Fibroblast of lung (primary cell): ENCODE measurements around the gene PDSS2. TPM values are rescaled to one million over a fixed set of nuclear protein-coding genes. Genes with fewer than 3 reads are reported as not detected.
"Not testable (repeated sequence)": the region's sequence is repeated elsewhere in the genome, so short reads cannot be mapped to it uniquely, and the experiment has no call there.

Source experiments
- DNase-seq, 2 donors: peaks; one replicate each; pipeline versions ENCODE4 v3.0.0 to v3.0.0-alpha.2; 2010; ENCODE audit warnings: low read depth in 2 of 2
- H2AFZ ChIP-seq: 2 replicates; pipeline ENCODE4 v1.5.1; 2012; ENCODE audit warnings: low read length, control low read depth, inconsistent platforms
- H3K27ac ChIP-seq: 2 replicates; pipeline ENCODE4 v1.5.1; 2011; ENCODE audit warnings: low read length, control low read depth; ENCODE audit not compliant: insufficient read depth
- H3K27me3 ChIP-seq: 2 replicates; pipeline ENCODE4 v1.5.1; 2011; ENCODE audit warnings: mild to moderate bottlenecking, low read length; ENCODE audit not compliant: control insufficient read depth, insufficient read depth
- H3K36me3 ChIP-seq: 2 replicates; pipeline ENCODE4 v1.5.1; 2011; ENCODE audit warnings: low read length; ENCODE audit not compliant: control insufficient read depth, insufficient read depth
- H3K4me1 ChIP-seq: 2 replicates; pipeline ENCODE4 v1.5.1; 2011; ENCODE audit warnings: low read length; ENCODE audit not compliant: control insufficient read depth, insufficient read depth; ENCODE audit errors: extremely low read depth
- H3K4me2 ChIP-seq: 2 replicates; pipeline ENCODE4 v1.5.1; 2011; ENCODE audit warnings: low read length, control low read depth; ENCODE audit not compliant: insufficient read depth; ENCODE audit errors: extremely low read depth
- H3K4me3 ChIP-seq, 4 experiments: fragments of 200-600 bp in 1 of 4; sonication (generic) in 1 of 4; replicated peaks in 1 of 4; 2 replicates each; pipeline ENCODE4 v1.5.1; 2011 to 2016; ENCODE audit warnings: low read length in 4 of 4, low read depth in 3 of 4, mild to moderate bottlenecking in 3 of 4, control low read depth in 2 of 4, inconsistent platforms in 1 of 4, mixed read lengths in 1 of 4; ENCODE audit not compliant: insufficient read depth in 1 of 4; ENCODE audit errors: control extremely low read depth in 1 of 4
- H3K79me2 ChIP-seq: 2 replicates; pipeline ENCODE4 v1.5.1; 2012; ENCODE audit warnings: mild to moderate bottlenecking, low read length, inconsistent platforms; ENCODE audit not compliant: control insufficient read depth, insufficient read depth
- H3K9ac ChIP-seq: 2 replicates; pipeline ENCODE4 v1.5.1; 2011; ENCODE audit warnings: mild to moderate bottlenecking, low read length, control low read depth; ENCODE audit not compliant: insufficient read depth
- H3K9me3 ChIP-seq: 2 replicates; pipeline ENCODE4 v1.5.1; 2012; ENCODE audit warnings: low read depth, low read length; ENCODE audit not compliant: control insufficient read depth, insufficient read depth
- H4K20me1 ChIP-seq: 2 replicates; pipeline ENCODE4 v1.5.1; 2011; ENCODE audit warnings: low read length; ENCODE audit not compliant: control insufficient read depth, insufficient read depth; ENCODE audit errors: extremely low read depth
- EZH2 ChIP-seq: IDR thresholded peaks from 2 replicates; pipeline ENCODE4 v1.5.1; 2012; ENCODE audit warnings: low read length, control low read depth, mild to moderate bottlenecking; ENCODE audit errors: missing control alignments
- polyA plus RNA-seq, 2 donors: library from polyadenylated mRNA; depleted of rRNA in 1 of 2; stranded (reverse) in 1 of 2; unstranded in 1 of 2; fragments of >200 nt; gene quantifications; 2 replicates each; pipeline ENCODE4 v1.2.1, GENCODE V29; 2011 to 2012; ENCODE audit warnings: missing spikeins in 1 of 2
- total RNA-seq: library from RNA; depleted of rRNA; stranded (reverse); fragments of >200 nt; gene quantifications from 2 replicates; pipeline ENCODE4 v1.2.1, GENCODE V29; 2014
- TF ChIP-seq, protein P1 (sequence below), 2 donors: IDR thresholded peaks in 1 of 2; conservative IDR thresholded peaks in 1 of 2; 1 replicate in 1 of 2; 2 replicates in 1 of 2; pipeline ENCODE4 v1.5.1; 2011 to 2012; ENCODE audit warnings: low read length in 2 of 2, control low read depth in 1 of 2, inconsistent platforms in 1 of 2, low read depth in 1 of 2, mild to moderate bottlenecking in 1 of 2

PDSS2 gene
- total and polyA plus RNA-seq, 2 donors (not counting 1 experiment from before 2014, with no cell fraction given) = 12.1 to 13.8 TPM

DNA sequence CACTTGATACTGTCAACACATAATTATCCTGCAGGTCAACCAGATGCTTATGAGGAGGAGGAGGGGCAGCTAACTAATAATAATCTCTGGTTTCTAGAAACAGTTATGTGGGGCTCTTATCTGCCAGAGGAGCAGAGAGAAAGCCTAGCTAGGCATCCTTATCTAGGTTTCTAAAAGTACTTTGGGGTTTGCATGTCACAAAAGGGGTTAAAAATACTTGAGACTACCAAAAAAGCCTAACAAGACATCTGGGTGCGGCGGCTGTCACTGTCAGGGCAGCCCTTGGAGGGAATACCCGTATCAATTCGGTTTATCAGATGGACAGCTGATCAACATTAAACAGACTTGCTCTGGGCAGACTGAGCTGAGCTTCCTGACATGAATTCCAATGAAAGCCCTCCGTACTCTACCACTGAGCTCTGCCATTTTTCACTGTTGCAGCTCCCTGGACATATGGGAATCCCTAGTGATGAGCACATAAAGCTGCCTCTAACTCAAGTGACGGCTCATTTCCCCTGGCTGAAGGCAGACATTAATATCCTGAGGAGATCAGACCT, 166.6 kb downstream of the PDSS2 start:
- no peak overlapping the region for H3K9ac ChIP-seq
- H3K9me3 ChIP-seq = no peaks in the 10 kb centered on the region
- no peaks in the 10 kb centered on the region for H3K27me3 ChIP-seq
- no peak overlapping the region for H2AFZ ChIP-seq
- H3K4me1 ChIP-seq = no peaks in the 10 kb centered on the region
- no peak for DNase-seq
- no peaks in the 10 kb centered on the region for H3K36me3 ChIP-seq
- no peak overlapping the region for H3K4me2 ChIP-seq
- H3K27ac ChIP-seq = no peak overlapping the region
- no peaks in the 10 kb centered on the region for H3K79me2 ChIP-seq
- no peaks in the 10 kb centered on the region for H4K20me1 ChIP-seq
- TF ChIP-seq EZH2 = no peak
- TF ChIP-seq, protein P1, sequence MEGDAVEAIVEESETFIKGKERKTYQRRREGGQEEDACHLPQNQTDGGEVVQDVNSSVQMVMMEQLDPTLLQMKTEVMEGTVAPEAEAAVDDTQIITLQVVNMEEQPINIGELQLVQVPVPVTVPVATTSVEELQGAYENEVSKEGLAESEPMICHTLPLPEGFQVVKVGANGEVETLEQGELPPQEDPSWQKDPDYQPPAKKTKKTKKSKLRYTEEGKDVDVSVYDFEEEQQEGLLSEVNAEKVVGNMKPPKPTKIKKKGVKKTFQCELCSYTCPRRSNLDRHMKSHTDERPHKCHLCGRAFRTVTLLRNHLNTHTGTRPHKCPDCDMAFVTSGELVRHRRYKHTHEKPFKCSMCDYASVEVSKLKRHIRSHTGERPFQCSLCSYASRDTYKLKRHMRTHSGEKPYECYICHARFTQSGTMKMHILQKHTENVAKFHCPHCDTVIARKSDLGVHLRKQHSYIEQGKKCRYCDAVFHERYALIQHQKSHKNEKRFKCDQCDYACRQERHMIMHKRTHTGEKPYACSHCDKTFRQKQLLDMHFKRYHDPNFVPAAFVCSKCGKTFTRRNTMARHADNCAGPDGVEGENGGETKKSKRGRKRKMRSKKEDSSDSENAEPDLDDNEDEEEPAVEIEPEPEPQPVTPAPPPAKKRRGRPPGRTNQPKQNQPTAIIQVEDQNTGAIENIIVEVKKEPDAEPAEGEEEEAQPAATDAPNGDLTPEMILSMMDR (conservative IDR thresholded peaks at IDR 0.05 in 1 of 2, IDR thresholded peaks at IDR 0.05 in 1 of 2; ENCODE audit: low read depth in 1 of 2, low read length in 2 of 2) = no peak
- H3K4me3 ChIP-seq = no peak overlapping the region

DNA sequence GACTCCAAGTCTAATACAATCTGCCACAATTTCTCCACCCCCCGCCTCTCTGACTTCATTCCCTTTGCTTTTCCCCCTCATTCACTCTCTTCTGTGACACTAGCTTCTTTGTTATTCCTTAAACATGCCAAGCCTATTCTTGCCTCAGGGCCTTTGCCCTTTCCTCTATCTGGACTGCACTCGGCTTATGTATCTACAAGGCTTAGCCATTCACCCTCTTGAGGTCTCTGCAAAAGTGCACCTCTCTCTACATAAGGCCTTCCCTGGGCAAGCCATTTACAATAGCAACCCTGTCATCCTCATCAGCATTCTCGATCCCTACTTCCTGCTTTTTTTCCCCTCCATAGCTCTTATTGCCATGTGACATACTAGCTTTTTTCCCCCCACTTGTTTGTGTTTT, 168.9 kb downstream of the PDSS2 start:
- Histone ChIP-seq H3K4me2 (no peak overlapping the region), H4K20me1 (no peaks in the 10 kb centered on the region), H3K36me3 (no peaks in the 10 kb centered on the region), H3K27me3 (no peaks in the 10 kb centered on the region), H3K4me1 (no peaks in the 10 kb centered on the region), H3K27ac (no peak overlapping the region), H3K9ac (no peak overlapping the region), H3K4me3 (no peak overlapping the region), H2AFZ (no peak overlapping the region), H3K9me3 (no peaks in the 10 kb centered on the region), H3K79me2 (no peaks in the 10 kb centered on the region)
- no peak for DNase-seq
- TF ChIP-seq, protein P1 (conservative IDR thresholded peaks at IDR 0.05 in 1 of 2, IDR thresholded peaks at IDR 0.05 in 1 of 2; ENCODE audit: low read depth in 1 of 2, low read length in 2 of 2) = no peak
- no peak for TF ChIP-seq EZH2

DNA sequence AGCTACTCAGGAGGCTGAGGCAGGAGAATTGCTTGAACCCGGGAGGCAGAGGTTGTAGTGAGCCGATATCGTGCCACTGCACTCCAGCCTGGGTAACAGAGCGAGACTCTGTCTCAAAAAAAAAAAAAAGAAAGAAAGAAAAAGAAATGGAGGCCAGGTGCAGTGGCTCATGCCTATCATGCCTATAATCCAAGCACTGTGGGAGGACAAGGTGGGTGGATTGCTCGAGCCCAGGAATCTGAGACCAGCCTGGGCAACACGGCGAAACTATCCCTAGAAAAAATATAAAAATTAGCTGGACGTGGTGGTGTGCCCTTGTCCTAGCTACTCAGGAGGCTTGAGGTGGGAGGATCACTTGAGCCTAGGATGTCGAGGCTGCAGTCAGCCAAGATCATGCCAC, 170.1 kb downstream of the PDSS2 start:
- H3K9ac ChIP-seq, H3K27me3 ChIP-seq, H3K27ac ChIP-seq, H3K4me3 ChIP-seq, H4K20me1 ChIP-seq, H3K79me2 ChIP-seq, H3K4me1 ChIP-seq, DNase-seq, H3K4me2 ChIP-seq, H2AFZ ChIP-seq, H3K9me3 ChIP-seq, H3K36me3 ChIP-seq: not testable (repeated sequence)

DNA sequence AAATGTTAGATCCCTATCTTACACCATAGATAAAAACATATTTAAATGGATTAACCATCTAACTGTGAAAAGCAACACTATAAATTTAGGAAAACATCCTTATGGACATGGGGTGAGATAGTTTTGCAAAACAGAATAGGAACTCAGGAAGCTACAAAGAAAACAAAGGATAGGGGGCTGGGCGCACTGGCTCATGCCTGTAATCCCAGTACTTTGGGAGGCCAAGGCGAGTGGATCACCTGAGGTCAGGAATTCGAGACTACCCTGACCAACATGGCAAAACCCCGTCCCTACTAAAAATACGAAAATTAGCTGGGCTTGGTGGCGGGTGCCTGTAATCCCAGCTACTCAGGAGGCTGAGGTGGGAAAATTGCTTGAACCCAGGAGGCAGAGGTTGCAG, 173.7 kb downstream of the PDSS2 start:
- H3K27me3 ChIP-seq, H3K36me3 ChIP-seq, H2AFZ ChIP-seq, H4K20me1 ChIP-seq, H3K4me1 ChIP-seq, H3K4me2 ChIP-seq, H3K79me2 ChIP-seq, H3K27ac ChIP-seq, H3K9me3 ChIP-seq, H3K9ac ChIP-seq, H3K4me3 ChIP-seq, DNase-seq: not testable (repeated sequence)
